ENCODE data around the gene GIPC2. TPM values are rescaled to one million over a fixed set of nuclear protein-coding genes. Genes with fewer than 3 reads are reported as not detected.
A peak's percentile ranks its signal among the peaks of the same experiment; 100 is the strongest.
"Not testable (repeated sequence)": the region's sequence is repeated elsewhere in the genome, so short reads cannot be mapped to it uniquely, and the experiment has no call there.

Gene GIPC2
- total RNA-seq, 1 donor from 2014 or later: 9.0 TPM

DNA sequence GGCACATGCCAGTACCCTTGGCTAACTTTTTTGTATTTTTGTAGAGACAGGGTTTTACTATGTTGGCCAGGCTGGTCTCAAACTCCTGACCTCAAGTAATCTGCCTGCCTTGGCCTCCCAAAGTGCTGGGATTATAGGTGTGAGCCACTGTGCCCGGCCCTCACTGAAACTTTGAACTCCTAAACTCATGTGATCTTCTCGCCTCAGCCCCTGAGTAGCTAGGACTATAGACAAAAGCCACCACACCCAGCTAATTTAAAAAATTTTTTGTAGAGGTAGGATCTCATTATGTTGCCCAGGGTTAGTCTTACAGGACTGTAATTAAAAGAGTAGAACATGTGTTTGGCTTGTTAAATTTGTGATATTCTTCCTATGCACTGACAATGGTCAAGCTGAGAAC lies 19.1 kb downstream of the GIPC2 start:
- not testable (repeated sequence) for ATAC-seq

GRCh38 chr1:78068681-78069283 lies 23.0 kb downstream of the GIPC2 start:
- ATAC-seq: peak; percentile 88

More for the DNA sequence above, 19.1 kb downstream of the GIPC2 start:
- not testable (repeated sequence) for DNase-seq (ENCODE audit: low spot score)

GRCh38 chr1:78069784-78070183 lies 24.0 kb downstream of the GIPC2 start:
- DNase-seq (ENCODE audit: low spot score) (no peak), ATAC-seq (no peak)

More at GRCh38 chr1:78068681-78069283, 23.0 kb downstream of the GIPC2 start:
- peak; percentile 58 for DNase-seq (ENCODE audit: low spot score)

DNA sequence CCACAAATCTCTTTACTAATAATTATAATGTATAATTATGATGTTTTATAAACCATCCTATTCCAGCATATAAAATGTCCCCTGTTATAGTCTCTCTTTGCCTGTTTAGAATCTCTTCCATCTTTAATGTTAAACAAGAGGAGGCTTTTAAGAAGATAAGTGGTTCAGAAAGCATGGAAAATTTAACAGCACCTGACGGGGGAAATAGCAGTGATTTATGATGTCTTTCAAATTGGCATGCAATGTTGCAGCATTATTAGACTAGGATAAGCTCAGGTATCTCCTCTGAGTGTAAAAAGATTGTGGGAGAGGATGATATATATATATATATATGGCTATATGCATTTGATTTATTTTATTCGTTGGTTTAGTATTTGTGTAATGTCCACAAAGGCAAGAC lies 24.4 kb downstream of the GIPC2 start:
- ATAC-seq (no peak), DNase-seq (ENCODE audit: low spot score) (no peak)

DNA sequence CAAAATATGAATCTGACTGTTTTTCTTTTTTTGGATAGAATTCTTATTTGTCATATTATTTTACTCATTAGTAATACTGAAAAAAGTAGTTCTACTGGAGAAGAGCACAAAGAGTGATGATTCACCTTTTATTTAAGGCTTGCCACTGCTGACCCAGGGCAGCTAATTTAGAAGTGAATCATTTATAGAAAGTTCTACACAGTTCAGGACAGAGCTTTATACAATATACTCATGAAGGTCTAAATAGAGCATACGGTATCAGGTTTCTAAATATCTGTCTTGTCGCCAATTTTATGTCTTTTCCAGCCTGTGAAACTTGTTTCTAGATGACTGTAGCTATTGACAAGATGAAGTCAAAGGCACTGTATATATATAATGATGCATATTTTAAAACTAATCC lies 25.0 kb downstream of the GIPC2 start:
- DNase-seq (ENCODE audit: low spot score) (no peak), ATAC-seq (peak; percentile 84)

DNA sequence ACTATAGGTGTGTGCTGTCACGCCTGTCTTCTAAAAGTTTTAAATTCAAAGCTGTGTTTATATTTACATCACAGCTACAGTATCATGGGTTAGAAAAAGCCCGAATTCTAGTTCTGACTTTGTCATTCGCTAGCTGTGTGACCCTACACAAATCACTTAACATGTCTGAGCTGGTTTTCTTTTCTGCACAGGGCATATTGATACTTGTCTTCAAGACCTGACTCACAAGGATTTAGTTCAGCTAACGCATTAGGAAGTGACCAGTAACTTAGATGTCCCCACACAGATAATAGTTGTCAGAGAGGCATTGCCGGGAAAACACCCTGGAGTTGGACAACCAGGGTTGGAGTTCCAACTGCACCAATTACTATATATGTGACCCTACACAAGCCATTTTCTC lies 25.9 kb downstream of the GIPC2 start:
- no peak for DNase-seq (ENCODE audit: low spot score)
- no peak for ATAC-seq

- no peak for ATAC-seq
These were observed 26.4 kb downstream of the GIPC2 start for GRCh38 chr1:78072216-78072615.

GRCh38 chr1:78073441-78073840 lies 27.7 kb downstream of the GIPC2 start:
- DNase-seq (ENCODE audit: low spot score) (no peak), ATAC-seq (no peak)

More at GRCh38 chr1:78072216-78072615, 26.4 kb downstream of the GIPC2 start:
- DNase-seq (ENCODE audit: low spot score): no peak

- ATAC-seq (no peak), DNase-seq (ENCODE audit: low spot score) (no peak)
These were observed 29.9 kb downstream of the GIPC2 start for GRCh38 chr1:78075621-78076020.

DNA sequence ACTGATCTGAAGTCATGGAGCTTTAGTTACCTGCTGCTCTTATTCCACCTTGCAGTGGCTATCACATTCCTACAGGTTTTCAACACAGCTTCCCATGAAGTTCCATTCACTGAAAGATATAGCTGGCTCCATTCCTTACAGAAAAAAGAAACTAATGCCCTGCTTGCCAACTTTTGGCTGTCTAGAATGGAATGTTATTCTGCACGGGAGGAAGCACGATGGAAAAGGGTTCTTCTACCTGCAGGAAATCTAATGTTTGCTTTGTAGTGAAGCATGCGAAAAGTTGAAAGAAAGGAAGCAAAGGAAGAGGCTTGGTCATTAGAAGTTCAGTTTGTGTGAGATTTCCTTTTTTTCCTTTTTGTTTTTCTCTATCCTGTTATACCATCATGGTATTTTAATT lies 32.6 kb downstream of the GIPC2 start:
- ATAC-seq: peak; percentile 55
- DNase-seq (ENCODE audit: low spot score): no peak

GRCh38 chr1:78079580-78079979 lies 33.8 kb downstream of the GIPC2 start:
- DNase-seq (ENCODE audit: low spot score): no peak
- ATAC-seq: no peak

- ATAC-seq (no peak), DNase-seq (ENCODE audit: low spot score) (no peak)
These were observed 35.0 kb downstream of the GIPC2 start for GRCh38 chr1:78080767-78081166.

GRCh38 chr1:78081980-78082860 lies 36.5 kb downstream of the GIPC2 start:
- ATAC-seq (no peak), DNase-seq (ENCODE audit: low spot score) (no peak)

- ATAC-seq; DNase-seq (ENCODE audit: low spot score): not testable (repeated sequence)
These were observed 38.9 kb downstream of the GIPC2 start for GRCh38 chr1:78084639-78085038.

- ATAC-seq (no peak), DNase-seq (ENCODE audit: low spot score) (no peak)
These were observed 40.9 kb downstream of the GIPC2 start for GRCh38 chr1:78086697-78087096.

- no peak for ATAC-seq
- no peak for DNase-seq (ENCODE audit: low spot score)
These were observed 42.2 kb downstream of the GIPC2 start for GRCh38 chr1:78088015-78088414.

DNA sequence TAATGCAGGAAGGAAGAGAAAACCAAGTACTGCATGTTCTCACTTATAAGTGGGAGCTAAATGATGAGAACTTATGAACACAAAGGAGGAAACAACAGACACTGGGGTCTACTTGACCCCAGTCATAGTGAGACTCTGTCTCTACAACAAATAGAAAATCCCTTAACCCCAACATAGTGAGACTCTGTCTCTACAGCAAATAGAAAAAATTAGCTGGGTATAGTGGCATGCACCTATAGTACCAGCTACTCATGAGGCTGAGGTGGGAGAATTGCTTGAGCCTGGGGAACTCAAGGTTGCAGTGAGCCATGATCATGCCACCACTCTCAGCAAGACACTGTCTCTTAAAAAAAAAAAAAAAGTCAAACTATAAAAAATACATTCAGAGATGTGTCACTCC lies 42.7 kb downstream of the GIPC2 start:
- ATAC-seq: peak; percentile 28
- DNase-seq (ENCODE audit: low spot score): no peak

GRCh38 chr1:78089010-78089409 lies 43.2 kb downstream of the GIPC2 start:
- peak; percentile 99 for ATAC-seq

GRCh38 chr1:78090472-78091133 lies 44.8 kb downstream of the GIPC2 start:
- ATAC-seq (no peak), DNase-seq (ENCODE audit: low spot score) (no peak)

More at GRCh38 chr1:78089010-78089409, 43.2 kb downstream of the GIPC2 start:
- peak; percentile 48 for DNase-seq (ENCODE audit: low spot score)

DNA sequence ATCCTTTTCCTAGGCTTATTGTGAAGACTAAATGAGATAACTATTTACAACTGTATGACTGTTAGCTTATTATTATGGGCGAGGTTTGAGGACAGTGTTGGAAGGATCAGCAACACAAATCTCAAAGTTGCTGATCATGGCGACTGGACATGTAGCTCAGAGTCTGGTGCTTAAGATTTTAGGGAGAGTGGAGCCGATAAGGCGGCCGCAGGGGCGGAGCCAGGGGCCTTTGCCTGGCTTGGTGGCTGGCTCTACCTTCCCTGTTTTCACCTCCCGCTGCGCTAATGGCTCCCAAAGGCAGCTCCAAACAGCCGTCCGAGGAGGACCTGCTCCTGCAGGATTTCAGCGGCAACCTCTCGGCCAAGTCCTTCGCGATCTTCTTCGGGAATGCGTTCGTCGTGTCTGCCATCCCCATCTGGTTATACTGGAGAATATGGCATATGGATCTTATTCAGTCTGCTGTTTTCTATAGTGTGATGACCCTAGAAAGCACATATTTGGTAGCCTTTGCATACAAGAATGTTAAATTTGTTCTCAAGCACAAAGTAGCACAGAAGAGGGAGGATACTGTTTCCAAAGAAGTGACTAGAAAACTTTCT lies 45.5 kb downstream of the GIPC2 start:
- ATAC-seq (no peak), DNase-seq (ENCODE audit: low spot score) (no peak)

DNA sequence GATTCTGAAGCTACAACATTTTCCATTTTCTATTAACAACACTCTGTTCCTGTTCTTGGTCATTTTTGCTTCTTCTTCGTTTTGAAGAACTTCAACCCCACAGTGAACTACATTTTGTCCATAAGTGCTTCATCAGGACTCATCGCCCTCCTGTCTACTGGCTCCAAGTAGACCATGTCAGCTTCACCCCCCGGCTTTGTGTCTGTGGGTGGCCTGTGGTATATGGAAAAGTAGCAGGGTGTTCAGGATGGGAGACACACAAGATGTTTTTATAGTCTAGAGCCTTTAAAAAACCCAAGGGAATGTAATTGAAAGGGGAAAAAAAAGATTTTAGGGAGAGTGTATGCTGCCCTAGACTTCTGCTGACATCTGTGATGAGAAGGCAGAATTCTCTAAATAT lies 46.1 kb downstream of the GIPC2 start:
- no peak for ATAC-seq

More for the DNA sequence above, 46.1 kb downstream of the GIPC2 start:
- no peak for DNase-seq (ENCODE audit: low spot score)
